Brain microvascular endothelial cell (primary cell): ENCODE measurements around the gene LBHD2.

Source experiments
- DNase-seq: peaks from one replicate; pipeline ENCODE4 v3.0.0-alpha.2; 2020
- H3K27ac ChIP-seq: fragments of 250-450 bp; sonication (Bioruptor Pico); 2 replicates; pipeline ENCODE4 v1.5.1; 2020; ENCODE audit warnings: mild to moderate bottlenecking, moderate library complexity
- H3K27me3 ChIP-seq: fragments of 250-450 bp; sonication (Bioruptor Pico); replicated peaks from 2 replicates; pipeline ENCODE4 v1.5.1; 2020; ENCODE audit warnings: mild to moderate bottlenecking
- H3K36me3 ChIP-seq: fragments of 250-450 bp; sonication (Bioruptor Pico); replicated peaks from 2 replicates; pipeline ENCODE4 v1.5.1; 2020; ENCODE audit warnings: mild to moderate bottlenecking
- H3K4me3 ChIP-seq: 2 replicates; pipeline ENCODE4 v1.5.1; 2011; ENCODE audit warnings: low read depth, mild to moderate bottlenecking, control low read depth, low read length, moderate library complexity
- in situ Hi-C: cut with HindIII; loops from 2 replicates; pipeline ENCODE4 v1.10.0; 2017; ENCODE audit warnings: low sequenced_read_pairs, low pct_ligation_motif_present
- TF ChIP-seq, protein P1 (sequence below): IDR thresholded peaks from 2 replicates; pipeline ENCODE4 v1.5.1; 2011; ENCODE audit warnings: low read depth, mild to moderate bottlenecking, moderate library complexity, low read length, control low read depth, inconsistent platforms; ENCODE audit errors: missing control alignments

LBHD2 gene

DNA sequence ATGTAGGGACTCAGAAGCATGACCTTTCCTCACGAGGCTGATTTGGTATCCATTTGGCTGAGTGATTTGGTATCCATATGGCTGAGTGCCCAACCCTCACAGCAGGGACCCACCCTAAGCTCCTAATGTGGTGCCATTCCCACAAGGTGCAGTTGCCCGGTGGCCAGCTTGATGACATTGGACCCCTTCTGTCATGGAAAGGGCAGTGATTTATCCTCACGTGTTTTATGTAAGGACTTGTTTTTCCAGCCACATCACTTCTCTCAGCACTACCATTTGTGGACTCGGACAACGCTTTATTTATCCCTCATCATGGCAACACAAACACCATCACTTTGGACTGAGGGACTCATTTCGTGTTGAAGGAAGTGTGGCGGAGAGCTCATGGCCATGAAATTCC lies 18.1 kb upstream of the LBHD2 start:
- H3K27ac ChIP-seq, result no peak overlapping the region
- no peaks in the 10 kb centered on the region for H3K27me3 ChIP-seq
- DNase-seq, result no peak
- TF ChIP-seq, protein P1, sequence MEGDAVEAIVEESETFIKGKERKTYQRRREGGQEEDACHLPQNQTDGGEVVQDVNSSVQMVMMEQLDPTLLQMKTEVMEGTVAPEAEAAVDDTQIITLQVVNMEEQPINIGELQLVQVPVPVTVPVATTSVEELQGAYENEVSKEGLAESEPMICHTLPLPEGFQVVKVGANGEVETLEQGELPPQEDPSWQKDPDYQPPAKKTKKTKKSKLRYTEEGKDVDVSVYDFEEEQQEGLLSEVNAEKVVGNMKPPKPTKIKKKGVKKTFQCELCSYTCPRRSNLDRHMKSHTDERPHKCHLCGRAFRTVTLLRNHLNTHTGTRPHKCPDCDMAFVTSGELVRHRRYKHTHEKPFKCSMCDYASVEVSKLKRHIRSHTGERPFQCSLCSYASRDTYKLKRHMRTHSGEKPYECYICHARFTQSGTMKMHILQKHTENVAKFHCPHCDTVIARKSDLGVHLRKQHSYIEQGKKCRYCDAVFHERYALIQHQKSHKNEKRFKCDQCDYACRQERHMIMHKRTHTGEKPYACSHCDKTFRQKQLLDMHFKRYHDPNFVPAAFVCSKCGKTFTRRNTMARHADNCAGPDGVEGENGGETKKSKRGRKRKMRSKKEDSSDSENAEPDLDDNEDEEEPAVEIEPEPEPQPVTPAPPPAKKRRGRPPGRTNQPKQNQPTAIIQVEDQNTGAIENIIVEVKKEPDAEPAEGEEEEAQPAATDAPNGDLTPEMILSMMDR, result no peak
- no peaks in the 10 kb centered on the region for H3K36me3 ChIP-seq
- H3K4me3 ChIP-seq, result no peak overlapping the region
- in situ Hi-C loops, result no loop called here

DNA sequence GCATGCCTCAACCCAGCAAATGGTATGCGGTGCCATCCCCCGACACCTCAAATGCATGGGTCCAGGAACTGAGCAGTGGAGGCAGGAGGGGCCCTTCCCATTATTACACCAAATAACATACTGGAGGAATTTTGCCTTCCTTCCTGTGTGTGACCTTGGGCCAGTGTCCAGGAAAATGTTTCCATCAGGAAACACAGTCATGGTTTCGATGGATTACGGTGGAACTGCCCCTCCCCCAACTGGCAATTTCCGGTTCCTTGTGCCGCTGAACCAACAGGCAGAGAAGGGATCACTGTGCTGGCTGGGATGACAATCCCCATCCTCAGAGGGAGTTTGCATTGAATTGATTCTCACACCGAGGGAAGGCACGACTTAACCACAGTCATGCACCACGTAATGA lies 17.6 kb upstream of the LBHD2 start:
- DNase-seq, result no peak
- no peak overlapping the region for H3K27ac ChIP-seq
- TF ChIP-seq, protein P1, result no peak
- H3K36me3 ChIP-seq, result no peaks in the 10 kb centered on the region
- no peaks in the 10 kb centered on the region for H3K27me3 ChIP-seq
- no peak overlapping the region for H3K4me3 ChIP-seq
- in situ Hi-C loops, result no loop called here

DNA sequence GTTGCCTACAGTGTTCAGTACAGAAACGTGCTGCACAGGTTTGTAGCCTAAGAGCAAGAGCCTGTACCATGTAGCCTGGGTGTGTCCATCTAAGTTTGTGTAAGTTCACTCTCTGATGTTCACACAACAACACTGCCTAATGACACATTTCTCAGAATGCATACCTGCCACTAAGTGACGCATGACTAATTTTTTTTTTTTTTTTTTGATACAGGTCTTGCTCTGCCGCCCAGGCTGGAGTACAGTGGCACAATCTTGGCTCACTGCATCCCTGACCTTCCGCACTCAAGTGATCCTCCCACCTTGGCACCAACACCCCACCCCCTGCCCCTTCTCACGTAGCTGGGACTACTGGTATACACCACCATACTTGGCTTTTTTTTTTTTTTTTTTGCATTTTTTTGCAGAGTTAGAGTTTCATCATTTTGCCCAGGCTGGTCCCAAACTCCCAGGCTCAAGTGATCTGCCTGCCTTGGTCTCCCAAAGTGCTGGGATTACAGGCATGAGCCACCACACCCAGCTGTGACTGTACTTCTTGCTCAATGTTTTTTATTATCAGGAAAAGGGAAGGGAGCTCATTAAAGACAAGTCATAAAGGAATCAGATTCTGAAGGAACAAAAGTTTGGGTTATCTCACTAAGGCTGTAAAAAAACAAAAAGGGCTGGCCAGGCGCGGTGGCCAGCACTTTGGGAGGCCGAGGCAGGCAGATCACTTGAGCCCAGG lies 16.6 kb upstream of the LBHD2 start:
- Histone ChIP-seq H3K4me3 (no peak overlapping the region), H3K36me3 (no peaks in the 10 kb centered on the region), H3K27me3 (no peaks in the 10 kb centered on the region), H3K27ac (no peak overlapping the region)
- in situ Hi-C loops, result no loop called here
- TF ChIP-seq, protein P1, result no peak
- DNase-seq, result no peak

DNA sequence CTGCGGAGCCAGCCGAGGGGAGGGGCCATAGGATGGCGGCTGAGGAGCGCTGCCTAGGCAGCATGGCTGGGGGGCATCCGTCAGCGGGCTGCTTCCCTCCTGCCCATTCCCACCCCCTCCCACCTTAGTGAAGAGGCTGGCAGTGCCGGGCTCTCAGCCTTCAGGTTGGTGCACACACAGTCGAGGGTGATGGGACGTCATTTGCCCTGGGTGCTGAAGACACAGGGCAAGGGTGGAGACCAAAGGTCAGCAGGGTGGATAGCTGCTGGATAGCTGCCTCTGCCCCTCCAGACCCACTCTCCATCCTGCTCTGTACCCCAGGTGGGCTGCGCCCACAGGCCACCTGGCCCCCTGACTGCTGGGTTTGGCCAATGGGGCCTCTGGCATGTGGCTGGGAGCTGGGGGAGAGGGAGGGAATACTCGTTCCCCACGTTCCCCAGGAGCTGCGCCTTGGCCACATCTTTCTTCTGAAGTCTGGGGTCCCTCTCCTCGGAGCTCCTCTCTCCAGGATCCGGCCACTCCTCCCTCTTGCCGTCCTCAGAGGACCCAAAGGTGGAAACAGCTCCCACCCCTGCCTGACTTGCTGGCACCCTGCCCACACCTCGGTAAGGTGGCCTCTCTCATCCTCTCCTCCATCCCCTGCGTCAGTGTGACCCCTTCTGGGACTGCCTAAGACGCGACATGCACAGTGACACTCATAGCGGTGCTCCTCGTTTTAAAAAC lies 15.5 kb upstream of the LBHD2 start:
- H3K27me3 ChIP-seq, result no peaks in the 10 kb centered on the region
- H3K27ac ChIP-seq, result no peak overlapping the region
- H3K36me3 ChIP-seq, result no peaks in the 10 kb centered on the region
- H3K4me3 ChIP-seq, result no peak overlapping the region
- in situ Hi-C loops, result no loop called here
- TF ChIP-seq, protein P1, result no peak
- DNase-seq, result no peak

DNA sequence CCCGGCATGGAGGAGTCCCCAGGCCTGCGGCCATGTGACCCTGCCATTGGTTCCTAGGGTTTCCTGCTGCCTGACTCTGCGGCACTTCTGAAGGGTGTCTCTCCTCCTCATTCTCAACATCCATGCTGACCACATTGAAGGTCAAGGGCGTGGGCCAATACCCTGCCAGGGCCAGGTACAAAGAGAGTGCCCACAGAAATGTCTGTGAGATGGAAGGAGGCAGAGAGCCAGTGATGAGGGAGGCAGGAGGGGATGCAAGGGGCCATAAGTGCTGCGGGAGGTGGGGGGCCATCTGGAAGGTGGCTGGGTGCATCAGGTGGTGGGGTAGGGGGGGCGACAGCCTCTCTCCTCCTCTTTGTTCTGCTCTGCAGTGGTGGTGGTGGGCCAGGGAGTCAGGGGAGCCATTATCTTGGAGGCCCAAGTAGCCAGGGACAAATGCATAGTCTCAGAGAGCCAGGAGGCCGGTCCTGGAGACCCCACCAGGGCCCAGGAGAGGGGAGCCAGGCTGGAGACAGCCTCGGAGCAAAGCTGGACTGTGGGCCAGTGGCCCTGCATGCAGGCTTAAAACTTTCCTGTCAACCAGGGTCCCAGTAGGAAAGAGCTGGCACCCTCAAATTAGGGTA lies 13.6 kb upstream of the LBHD2 start:
- in situ Hi-C loops, result no loop called here
- Histone ChIP-seq H3K36me3 (no peaks in the 10 kb centered on the region), H3K4me3 (no peak overlapping the region), H3K27me3 (no peaks in the 10 kb centered on the region), H3K27ac (no peak overlapping the region)
- TF ChIP-seq, protein P1, result no peak
- DNase-seq, result no peak
